GM20000 (cell line): ENCODE measurements around the gene UBTD1.
"Not testable (repeated sequence)": the region's sequence is repeated elsewhere in the genome, so short reads cannot be mapped to it uniquely, and the experiment has no call there.

Experiments
- DNase-seq: peaks from one replicate; pipeline ENCODE4 v3.0.0; 2012; ENCODE audit warnings: low spot score
- TF ChIP-seq, protein P1 (sequence below): IDR thresholded peaks from 2 replicates; pipeline ENCODE4 v1.5.1; 2012; ENCODE audit warnings: mild to moderate bottlenecking, control low read depth; ENCODE audit errors: extremely low read depth, missing control alignments

UBTD1 gene

DNA sequence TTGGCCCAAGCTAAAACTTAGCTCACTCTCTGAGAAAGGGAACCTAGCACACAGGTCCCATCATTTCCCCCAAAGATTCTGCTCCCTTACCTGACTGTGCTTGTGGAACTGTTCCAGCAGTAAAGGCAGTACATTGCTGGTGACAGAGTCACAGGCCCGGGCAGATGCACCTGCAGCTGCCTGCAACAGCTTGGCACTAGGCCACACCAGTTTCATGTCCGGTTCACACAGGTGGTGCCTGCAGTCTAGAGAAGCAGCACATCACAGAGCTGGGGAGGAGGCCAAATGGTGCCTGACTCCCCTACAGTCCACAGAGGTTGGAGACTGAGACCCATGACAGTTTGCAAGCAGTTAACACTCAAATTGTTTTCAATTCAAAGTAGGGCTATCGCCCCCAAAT is 30.6 kb upstream of the UBTD1 start:
- TF ChIP-seq, protein P1, sequence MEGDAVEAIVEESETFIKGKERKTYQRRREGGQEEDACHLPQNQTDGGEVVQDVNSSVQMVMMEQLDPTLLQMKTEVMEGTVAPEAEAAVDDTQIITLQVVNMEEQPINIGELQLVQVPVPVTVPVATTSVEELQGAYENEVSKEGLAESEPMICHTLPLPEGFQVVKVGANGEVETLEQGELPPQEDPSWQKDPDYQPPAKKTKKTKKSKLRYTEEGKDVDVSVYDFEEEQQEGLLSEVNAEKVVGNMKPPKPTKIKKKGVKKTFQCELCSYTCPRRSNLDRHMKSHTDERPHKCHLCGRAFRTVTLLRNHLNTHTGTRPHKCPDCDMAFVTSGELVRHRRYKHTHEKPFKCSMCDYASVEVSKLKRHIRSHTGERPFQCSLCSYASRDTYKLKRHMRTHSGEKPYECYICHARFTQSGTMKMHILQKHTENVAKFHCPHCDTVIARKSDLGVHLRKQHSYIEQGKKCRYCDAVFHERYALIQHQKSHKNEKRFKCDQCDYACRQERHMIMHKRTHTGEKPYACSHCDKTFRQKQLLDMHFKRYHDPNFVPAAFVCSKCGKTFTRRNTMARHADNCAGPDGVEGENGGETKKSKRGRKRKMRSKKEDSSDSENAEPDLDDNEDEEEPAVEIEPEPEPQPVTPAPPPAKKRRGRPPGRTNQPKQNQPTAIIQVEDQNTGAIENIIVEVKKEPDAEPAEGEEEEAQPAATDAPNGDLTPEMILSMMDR = no peak
- no peak for DNase-seq

DNA sequence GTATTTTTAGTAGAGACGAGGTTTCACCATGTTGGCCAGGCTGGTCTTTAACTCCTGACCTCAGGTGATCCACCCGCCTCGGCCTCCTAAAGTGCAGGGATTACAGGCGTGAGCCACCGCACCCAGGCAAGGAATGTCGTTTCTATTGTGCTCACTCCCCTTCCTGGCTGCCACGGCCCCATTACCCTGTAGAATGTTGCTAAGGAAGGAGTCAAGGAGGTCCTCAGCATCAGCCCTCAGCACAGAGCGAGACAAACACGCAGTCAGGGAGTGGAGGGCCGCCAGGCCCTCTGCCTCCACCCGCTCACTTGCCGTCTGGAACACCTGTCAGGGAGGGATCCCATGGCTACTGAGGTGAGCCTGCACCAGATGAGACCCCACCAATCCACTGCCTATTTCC is 29.9 kb upstream of the UBTD1 start:
- not testable (repeated sequence) for DNase-seq

DNA sequence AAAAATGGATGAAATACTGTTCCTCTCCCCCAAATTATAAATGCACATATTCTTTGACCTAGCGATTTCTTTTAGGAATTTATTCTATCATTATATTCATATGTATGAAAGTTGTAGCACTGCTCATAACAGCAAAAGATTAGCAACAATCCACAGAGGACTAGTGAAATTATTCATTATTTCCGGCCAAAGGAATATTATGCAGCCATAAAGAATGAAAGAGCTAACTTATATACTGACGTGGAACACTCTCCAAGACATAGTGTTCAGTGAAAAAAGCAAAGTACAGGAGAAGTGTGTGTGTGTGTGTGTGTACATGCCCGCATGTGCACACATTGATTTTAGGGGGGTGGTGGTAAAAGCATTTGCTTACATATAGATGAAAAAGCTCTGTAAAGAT is 23.8 kb upstream of the UBTD1 start:
- TF ChIP-seq, protein P1 = no peak
- no peak for DNase-seq

DNA sequence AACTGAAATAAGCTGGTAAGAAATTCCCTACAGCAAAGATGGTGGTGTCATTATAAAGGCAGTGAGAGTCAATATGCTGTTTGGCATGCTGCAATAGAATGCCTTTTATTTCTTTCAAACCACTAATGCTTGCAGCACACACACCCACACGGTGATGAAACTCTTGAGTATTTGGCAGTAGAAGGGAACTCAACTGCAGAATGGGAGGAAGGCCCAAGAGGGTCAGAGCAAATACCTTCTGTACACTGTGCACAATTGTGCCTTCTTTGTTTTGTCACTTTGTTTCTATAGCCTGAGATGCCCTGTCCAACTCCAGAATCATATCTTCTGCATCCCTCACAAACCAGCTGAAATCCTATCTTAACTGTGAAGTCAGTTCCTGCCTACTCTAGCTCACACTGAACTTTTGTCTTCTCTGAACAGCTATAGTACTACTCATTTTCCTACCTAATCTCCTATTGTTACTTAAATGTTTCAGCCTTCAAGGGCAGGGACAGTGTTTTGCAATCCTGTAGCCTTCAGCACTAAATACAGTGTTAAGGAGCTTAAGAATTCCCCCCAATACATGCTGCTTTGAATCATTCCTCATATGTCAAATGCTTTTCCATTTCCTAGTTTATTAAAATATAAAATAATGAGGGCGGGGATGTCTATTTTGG is 22.7 kb upstream of the UBTD1 start:
- no peak for DNase-seq
- TF ChIP-seq, protein P1 = no peak

DNA sequence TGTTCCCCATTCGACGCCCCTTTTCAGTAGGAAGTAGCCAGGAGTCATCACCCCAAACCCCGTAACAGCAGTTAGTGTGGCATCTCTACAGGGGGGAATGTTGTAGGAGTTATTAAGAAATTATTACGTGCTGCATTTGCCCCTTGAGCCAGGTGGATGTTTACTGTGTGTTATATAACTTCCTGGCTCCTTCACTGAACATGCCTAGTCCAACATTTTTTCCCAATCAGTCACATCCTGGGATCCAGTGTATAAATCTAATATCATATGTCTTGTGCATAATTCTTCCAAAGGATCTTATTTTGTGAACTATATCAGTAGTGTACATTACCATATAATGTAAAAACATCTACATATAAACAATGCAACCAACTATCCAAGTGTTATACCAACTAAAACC is 19.3 kb upstream of the UBTD1 start:
- DNase-seq = not testable (repeated sequence)

DNA sequence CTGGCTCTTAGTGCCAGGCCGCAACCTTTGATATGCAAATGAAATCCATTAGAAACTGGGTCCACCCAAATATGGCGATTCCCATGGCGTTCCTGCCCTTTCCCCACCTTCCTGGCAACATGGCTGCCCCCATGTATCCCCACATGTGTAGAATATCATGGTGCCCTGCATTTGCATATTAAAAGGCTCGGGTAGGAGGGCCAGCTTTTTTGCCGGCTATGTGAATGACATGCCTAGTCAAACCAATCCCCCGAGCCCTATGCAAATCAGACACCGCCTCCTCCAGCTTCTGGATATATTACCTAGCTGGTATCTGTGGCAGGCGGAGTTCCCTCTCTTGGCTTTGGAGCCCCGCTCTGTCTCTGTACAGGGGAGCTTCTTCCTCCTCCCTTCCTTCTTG is 18.8 kb upstream of the UBTD1 start:
- TF ChIP-seq, protein P1 = no peak
- DNase-seq = no peak

DNA sequence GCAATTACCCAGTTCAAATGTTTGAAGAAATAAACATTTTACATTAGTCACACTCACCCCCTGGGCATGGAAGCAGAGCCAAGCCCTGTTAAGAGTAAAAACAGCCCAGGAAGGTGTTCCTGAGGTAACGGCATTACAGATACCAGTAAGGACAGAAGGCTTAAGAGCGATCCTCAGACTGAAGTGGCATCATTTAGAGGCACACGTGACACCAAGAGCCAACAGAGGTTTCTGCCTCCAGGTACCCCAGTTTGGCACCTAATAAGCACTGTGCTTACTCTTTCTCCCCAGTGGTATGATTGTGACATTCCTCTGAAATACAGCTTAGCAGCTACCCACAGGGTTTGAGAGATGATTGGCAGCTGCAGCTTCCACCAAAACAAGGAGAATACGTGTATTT is 17.7 kb upstream of the UBTD1 start:
- TF ChIP-seq, protein P1 = no peak
- no peak for DNase-seq

DNA sequence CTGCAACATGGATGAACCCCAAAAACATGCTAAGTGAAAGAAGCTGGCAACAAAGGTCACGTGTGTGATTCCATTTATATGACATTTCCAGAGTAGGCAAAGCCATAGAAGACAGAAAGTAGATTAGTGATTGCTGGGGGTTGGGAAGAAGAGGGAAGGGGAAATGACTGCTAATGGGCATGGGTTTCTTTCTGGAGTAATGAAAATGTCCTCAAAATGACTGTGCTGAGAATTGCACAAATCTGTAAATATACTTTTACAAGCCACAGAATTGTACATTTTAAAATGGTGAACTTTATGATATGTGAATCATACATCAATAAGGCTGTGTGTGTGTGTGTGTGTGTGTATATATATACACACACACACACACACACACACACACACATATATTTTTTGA is 16.3 kb upstream of the UBTD1 start:
- TF ChIP-seq, protein P1 = no peak
- no peak for DNase-seq

DNA sequence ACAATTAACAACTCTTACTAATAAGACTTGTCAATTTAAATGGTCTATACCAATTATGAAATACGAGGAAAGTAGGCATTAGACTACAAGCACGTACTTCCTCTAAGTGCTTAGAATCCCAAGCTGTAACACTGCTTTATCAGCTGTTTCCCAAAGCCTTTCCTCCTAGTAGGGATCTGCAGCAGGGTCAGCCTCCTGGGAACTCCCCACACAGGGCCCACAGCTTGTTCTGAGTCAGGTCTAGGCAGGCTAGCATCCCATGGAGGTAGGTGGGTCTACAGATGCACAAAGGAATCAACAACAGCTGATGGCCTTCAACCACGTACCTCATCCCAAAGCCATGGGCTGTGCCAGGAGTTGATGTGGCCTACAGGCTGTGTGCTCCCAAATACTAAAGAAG is 15.2 kb upstream of the UBTD1 start:
- TF ChIP-seq, protein P1 = no peak
- no peak for DNase-seq
